ENCODE results near the gene ITPR3.
"Not testable (repeated sequence)": the region's sequence is repeated elsewhere in the genome, so short reads cannot be mapped to it uniquely, and the experiment has no call there.

Gene ITPR3

DNA sequence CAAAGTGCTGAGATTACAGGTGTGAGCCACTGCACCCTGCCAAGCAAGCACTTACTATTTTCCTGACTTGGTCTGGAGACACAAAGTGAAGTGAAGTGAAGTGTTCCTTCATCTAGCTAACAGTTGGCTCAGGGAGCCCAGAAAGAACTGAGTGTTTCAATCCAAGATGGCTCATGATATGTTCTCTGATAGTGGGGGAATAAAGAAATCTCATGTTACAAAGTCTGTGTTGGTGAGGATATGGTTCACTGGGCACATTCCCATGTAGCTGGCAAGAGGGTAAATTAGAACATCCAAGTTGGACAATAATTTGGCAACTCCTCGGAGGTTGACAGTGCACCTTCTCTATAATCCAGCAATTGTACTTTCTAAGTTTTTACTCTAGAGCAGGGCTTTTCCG, 5.0 kb upstream of the ITPR3 start:
- DNase-seq = no peak

- no peak for DNase-seq
Observed at GRCh38 chr6:33616913-33617312, 4.2 kb upstream of the ITPR3 start.

- no peak for DNase-seq
Observed at GRCh38 chr6:33619166-33619840, 1.8 kb upstream of the ITPR3 start.

DNA sequence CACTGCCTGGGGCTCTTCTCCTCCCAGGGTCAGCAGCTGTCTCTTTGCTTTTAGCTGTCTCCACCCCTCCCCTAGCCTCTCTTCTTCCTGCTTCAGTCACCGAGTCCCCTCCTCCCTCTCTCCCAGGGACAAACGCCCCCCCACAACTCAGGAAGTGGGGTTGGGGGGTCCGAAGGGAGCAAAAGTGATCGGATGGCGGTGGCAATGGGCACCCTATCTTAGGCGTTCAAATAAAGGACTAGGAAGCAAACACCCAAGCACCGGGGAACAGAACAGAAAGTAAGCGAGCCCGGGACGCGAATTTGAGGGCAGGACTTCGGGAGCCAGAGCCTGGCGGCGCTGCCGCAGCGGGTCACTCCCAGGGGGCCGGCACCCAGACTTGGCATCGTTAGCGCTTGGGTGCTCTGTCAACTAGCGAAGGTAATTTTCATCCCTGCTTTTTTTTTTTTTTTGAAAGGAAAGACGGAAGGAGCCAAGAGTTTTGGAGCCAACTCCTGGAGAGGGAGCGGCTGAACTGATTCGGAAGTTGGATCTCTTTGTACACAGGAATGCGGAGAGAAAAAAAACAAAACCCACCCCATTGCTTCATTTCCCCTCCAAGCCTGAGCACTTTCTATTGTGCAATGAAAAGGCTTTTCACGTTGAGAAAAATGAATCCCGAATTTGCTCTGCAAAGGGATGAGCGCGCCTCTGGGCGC, 815 bp upstream of the ITPR3 start:
- DNase-seq = peak; percentile 33

DNA sequence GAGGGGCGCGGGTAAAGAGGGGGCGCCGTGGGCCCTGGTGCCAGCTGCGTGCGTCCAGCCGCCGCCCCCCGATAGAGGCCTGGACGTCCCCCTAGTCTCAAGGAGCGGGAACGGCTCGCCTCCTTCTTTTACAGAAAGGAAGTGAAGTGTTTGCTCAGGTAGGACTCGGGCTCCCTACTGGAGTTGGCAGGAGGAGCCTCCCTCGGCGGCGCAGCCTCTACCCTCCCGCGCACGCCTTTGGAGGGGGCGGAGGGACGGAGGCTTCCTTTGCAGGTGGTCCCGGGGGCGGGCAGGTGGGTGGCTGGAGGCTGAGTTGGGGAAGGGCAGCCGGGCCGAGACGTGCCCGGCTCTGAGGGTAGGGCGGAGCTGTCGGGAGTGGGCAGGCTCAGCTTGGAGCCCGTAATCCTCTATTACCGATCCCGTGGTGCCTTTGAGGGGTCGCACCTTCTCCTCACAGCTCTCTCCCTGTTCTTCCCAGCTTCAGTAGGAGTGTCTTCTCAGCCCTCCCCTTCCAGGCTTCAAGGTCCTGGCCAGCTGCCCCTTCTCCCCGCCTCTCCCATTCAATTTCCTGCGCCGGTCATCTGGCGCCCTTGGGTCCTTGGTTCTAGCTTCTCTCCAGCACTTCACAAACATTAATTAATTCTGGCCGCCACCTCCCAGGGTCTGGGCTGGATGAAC, 728 bp downstream of the ITPR3 start:
- peak in 1 of 2 donors; percentile 24 for DNase-seq

DNA sequence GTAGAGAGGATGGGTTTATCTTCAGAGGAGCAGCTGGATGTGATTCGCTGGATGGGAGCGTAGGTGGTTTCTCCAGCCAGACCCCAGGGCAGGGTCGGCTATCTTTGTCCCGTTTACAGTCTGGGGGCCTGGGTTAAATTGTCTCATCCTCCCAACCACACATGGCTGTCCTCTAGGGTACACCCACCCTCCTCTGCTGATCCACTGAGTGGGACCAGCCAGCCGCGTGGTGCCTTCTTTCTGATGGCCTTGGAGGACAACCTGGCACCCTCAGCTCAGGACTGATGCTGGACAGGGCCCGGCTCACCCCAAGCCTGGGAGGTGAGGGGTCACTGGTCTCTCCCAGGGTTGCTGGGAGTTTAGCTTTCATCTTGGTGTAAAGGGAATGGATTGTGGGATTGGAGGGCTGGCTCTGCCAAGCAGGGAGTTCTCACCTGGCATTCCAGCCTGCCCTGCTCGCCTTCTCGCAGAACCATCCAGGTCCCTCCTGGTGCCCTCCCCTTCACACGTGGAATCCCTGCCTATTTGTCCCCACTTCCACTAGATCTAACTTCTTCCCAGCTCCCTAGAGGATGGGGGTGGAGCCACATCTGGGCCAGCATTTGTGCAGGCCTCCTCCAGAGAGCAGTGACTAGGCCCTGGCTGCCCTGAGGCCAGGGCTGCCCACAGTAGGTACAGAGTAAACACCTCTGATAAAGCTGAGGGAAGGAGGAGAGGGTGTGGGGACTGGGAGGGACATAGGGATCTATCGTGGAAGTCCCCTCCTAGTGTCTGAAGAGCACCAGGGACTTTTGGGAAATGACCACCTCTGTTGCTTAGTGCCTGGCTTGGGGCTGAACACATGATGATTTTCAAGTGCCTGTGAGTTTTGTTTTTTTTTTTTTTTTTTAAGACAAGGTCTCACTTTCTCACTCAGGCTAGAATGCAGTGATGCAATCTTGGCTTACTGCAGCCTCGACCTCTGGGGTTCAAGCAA, 1.6 kb downstream of the ITPR3 start:
- DNase-seq = no peak

- DNase-seq = no peak
Observed at GRCh38 chr6:33623895-33624381, 2.8 kb downstream of the ITPR3 start.

DNA sequence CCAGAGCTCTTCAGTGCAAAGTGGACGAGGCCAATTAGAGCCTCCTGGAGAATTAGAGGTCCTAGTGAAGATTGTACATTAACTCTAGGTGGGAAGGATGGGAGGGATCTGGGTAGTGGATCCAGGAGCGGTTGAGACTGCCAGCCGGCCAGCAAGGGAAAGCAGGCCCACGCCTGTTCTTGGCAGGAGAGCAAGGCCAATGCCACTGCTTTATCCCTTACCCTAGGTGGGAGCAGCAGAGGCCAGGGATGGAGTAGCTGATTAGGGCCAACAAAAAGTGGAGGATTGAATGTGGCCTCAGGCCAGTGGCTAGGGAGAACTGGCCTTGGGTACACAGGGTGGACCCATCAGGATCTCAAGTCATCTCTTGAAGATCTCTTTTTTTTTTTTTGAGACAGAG, 3.7 kb downstream of the ITPR3 start:
- no peak for DNase-seq

GRCh38 chr6:33627876-33628275, 6.8 kb downstream of the ITPR3 start:
- DNase-seq = no peak

- no peak for DNase-seq
Observed at GRCh38 chr6:33628401-33628964, 7.4 kb downstream of the ITPR3 start.

DNA sequence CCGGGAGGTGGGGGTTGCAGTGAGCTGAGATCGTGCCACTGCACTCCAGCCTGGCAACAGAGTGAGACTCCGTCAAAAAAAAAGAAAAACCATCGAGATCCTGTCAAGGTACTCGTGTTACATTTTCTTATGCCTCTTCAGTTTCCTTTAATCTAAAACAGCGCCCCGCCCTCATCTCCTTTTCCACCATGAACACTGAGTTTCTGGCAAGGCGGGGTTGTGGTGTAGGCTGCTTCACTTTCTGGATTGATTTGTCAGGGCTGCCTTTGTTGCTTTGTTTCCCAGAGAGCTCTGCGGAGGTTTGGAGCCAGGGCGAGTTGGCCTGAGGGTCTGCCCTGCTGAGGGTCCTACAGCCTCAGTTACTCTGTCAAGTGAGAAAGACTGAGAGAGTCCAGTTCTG, 8.9 kb downstream of the ITPR3 start:
- DNase-seq = no peak

DNA sequence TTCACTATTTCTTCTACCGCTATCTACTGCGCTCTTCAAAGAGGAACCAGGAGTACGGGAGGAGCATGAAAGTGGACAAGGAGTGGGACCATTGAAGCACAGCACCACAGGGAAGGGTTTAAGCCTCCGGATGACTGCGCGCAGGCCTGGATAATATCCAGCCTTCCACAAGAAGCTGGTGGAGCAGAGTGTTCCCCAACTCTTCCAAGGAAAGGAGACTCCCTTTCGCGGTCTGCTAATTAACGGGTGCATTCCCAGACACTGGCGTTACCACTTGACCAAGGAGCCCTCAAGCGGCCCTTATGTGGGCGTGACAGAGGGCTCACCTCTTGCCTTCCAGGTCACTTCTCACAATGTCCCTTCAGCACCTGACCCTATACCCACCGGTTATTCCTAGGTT, 10.4 kb downstream of the ITPR3 start:
- not testable (repeated sequence) for DNase-seq

DNA sequence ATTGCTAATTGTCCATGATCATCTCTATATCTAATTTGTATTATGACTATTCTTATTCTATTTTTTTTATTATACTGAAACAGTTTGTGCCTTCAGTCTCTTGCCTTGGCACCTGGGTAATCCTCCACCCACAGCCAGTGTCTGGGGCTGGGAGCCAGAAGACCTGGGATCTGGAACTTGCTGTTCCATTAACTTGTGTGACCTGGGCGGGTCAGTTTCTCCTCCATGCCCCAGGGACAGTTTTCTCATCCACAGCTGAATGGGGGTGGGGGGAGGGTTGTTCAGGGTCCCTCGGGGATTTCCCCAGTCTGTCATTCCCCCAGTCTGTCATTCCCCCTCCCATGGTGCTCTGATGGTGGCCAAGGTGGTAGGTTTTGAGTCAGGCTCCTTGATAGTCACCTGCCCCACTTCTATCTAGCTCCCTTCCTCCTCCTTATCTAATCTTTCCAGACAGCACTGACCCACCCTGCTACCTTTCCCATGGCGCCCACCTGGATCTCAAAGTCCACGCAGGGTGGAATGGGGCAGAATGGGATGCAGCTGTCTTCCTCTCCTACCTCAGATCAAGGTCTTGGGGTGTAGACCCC, 10.9 kb downstream of the ITPR3 start:
- DNase-seq = no peak

DNA sequence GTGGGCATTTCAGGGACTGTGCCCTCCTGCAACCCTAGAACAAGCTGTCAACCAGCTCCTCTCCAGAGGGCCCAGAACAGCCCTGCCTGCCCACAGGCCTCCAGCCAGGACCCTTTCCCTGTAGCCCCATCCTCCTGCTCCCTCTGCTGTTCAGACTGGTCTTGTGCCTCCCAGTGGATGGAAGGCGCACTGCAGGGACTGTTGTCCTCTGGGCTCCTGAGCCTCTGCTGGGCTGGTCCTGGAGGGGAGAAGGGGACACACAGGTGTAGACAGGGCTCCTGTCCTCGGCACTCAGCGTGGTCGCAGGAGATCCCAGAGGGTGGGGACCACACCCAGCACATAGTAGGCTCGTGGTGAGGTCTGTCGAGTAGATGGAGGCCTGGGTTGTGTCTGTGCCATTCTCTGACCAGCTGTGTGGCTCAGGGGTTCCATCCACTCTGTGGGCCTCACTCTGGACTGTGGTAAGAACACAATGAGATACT, 11.5 kb downstream of the ITPR3 start:
- peak; percentile 55 to 56 for DNase-seq

DNA sequence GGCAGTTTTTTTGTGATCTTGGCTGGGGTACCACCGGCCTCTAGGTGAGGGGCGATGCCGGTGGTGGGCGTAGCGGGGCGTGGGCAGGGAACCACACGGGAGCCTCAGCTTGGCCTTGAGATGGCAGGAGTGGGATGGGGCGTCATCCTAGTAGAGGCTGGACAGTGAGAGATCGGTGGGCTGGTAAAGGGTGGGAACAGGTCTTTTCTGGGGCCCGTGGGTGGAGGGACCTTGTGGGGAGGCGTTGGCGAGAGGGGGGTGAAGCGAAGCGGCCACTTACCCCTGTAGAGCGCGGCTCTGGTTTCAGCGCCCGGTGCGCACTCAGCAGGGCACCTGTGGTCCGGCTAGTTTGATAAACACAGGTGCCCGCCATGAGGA, 12.0 kb downstream of the ITPR3 start:
- DNase-seq = no peak

DNA sequence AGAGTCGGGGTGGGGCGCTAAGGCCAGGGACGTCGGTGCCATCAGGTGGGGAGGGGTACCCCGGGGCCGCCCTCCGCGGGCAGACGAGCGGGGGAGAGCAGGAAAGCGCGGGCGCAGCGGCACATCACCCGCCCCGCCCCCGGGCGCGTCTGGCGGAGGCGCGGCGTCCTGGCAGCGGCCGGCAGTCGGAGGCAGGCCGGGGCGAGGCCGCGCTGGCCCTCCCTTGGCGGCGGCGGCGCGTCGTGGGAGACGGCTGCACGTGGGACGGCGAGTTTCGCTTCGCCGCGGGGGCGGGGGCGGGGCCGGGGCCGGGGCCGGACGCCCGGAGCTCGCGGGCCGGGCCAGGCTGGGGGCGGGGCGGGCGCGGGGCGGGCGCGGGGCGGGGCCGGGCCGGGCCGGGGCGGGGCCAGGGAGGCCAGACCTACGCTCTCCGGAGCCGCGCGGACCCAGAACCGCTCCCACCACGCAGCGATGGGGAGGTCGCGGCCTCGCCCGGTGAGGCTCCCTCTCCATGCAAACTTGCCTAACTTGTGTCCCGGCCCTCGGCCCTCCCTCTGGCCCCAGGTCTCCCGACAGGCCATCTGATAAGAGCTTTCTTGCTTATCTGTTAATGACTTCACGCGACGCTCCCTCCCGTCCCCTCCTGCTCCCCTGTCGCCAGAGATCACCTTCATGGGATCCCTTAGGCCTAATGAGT, 12.5 kb downstream of the ITPR3 start:
- DNase-seq = peak in 1 of 2 donors; percentile 56

DNA sequence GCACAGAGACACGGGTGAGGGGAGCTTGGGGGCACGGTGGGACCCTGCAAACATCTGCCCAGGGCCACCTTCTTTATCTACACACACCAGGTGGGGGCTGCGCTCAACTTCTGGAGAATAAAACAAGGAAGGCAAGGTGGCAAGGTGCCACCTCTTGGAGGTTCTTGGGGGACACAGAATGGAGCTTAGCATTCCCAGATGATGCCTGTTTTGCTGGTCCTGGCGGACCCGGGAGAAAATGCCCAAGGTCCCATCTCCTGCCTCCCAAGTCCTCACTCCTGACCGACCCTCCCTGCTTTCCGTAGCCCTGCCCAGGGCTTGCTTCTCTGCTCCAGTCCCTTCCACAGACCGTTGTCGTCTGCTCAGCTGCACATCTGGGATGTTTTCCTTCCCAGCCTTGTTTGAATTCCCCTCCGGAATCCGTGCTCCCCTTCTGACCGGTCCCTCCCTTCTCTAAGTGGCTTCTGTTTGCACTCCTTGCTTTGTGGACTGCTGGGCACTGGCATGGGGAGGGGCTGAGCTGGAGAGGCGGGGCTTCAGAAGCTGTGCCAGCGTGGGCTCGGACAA, 13.1 kb downstream of the ITPR3 start:
- no peak for DNase-seq

- DNase-seq = no peak
Observed at GRCh38 chr6:33634946-33635345, 13.8 kb downstream of the ITPR3 start.

DNA sequence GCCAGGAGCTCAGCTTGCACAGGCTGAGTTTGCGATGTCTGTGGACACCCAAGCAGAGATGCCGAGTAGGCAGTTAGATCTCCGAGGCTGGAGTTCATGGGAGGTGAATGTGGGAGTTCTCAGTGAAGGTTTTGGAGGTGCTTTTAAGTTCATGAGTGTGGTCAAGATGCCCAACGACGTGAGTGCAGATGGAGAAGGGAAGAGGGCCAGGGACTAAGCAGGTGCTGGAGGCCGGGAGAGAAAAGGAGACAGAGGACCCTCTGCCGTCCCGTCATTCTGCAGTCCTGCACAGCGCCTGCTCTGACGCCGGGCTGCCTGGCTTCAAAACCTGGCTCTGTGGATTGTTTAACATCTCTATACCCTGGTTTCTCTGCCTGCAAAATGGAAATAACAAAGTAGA, 15.5 kb downstream of the ITPR3 start:
- DNase-seq = no peak

- DNase-seq = no peak
Observed at GRCh38 chr6:33638556-33638955, 17.4 kb downstream of the ITPR3 start.

- no peak for DNase-seq
Observed at GRCh38 chr6:33639559-33639958, 18.4 kb downstream of the ITPR3 start.
